ENCODE data around the gene APEH.

The APEH gene

DNA sequence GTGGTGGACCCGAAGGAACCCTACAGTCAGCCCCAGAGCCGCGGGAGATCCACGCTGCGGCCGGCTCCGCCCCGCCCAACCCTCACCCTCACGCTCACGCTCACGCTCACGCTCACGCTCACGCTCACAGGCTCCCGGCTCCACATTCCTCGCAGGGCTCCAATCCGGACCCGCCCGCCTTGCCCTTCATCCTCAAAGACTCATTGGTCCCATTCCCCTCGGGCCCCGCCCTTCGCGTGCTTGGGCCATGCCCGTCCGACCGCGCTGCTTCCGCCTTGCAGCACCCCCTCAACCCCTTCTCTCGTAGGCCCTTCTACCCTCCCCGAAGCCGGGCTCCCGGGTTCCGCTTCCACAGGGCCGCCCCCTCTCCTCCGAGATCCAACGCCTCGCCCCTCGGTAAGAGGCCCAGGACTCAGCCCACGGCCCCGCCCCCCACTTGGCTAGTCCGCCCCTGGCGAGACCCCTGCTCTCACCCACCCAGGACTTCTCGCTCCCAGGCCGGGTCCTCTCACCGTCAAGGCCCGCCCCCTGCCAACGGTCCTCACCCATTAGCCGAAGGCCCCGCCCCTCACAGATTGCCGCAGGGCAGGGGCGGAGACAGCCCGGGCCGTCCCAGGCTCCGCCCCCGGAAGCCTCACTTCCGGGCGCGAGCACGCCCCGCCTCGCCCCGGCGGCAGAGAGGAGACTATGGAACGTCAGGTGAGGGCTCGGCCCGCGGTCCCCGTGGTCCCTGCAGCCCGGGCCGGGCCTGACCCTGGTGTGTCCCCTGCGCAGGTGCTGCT, at the start of gene APEH:
TSS of gene APEH (plus strand) at position 637 of the 782 bp plus-strand sequence. CDS start at position 688, 51 bp downstream.
- no peak for DNase-seq

DNA sequence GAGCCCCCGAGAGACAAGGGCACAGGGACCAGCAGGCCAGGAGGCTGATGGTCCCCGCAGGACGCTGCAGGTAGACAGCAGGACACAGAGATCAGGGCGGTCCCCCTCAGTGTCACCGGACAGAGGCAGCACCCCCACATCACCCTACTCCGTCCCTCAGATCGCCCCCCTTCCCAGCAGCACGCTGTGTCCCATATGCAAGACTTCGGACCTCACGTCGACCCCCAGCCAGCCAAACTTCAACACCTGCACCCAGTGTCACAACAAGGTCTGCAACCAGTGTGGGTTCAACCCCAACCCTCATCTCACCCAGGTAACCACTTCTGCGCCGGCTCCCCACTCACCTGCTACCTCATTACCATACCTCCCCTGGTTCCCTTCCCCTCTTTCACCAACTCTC, 49.1 kb upstream of the APEH start:
- no peak for DNase-seq

DNA sequence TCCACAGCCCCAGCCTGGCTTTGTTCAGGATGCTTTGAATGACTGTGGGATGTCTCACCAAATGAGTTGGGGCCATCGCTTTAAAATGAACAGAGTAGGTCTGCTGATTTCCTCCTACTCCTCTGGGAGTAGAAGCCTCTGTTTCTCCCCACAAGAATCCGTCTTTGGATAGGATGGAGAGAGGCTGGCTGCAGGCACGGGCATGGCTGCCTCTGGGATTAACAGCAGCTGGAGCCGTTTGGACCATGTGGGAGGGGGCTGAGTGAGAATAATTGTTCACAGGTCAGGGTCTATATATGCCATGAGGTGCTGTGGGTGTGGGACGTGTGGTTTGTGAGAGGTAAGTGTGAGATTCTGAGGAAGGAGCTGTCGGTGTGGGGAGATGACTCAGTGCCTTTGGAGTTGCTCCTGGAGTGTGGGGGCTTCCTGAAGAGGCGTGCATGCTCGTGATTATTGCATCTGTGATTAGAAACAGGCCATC, 48.0 kb upstream of the APEH start:
- no peak for DNase-seq

DNA sequence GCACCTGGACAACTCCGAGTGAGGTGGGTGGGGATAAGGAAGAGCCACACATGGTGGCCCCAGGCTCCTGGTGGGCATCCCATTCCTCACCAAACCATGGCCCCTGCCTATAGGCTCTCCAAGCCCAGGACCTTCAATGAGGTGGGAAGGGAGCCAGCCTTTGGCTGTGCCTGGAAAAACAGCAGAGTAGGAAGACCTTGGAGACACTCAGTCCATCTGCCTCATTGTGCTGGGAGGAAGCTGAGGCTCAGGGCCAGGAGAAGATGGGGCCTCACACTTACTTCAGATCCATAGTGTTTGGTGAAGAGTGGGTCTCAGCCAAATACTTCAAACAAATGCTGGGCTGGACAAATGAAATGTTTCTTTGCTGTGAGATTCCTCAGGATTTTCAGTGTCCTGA, 47.4 kb upstream of the APEH start:
- no peak for DNase-seq

DNA sequence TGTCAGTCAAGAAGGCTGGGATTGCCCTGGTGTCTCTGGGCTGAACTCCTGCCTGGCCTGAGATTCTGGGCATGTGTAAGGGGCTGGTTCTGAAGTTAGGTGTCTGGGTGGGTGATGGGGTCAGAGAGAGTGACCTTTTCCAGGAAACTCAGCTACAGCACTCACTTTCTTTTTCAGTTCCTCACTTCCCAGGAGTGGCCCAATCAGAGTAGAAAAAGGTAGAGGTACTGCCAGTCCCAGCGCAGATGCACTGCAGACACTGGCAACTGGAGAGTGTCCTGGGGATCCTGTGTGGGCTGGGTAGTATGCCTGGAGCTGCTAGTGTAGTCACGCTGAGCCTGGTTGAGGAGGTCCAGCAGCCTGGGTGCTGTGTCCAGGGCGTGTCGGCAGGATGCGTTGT, 46.5 kb upstream of the APEH start:
- no peak for DNase-seq

DNA sequence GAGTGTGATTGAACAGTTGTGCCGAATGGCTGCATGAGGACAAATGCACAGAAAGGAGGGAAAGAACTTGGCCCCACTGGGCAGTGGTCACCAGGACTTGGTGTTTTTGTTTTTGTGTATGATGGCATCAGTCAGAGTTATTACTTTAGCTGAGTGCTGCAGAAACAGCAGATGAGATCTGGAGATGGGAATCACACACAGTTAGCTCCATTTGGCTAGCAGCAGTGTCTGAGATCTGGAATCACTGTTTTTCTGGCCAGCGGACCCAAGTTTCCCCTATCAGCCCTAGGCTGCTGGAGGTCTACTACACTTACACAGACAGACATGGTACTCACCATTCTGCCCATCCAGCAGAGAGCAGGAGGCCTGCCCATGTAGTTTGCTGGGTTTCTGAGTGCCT, 45.9 kb upstream of the APEH start:
- no peak for DNase-seq

DNA sequence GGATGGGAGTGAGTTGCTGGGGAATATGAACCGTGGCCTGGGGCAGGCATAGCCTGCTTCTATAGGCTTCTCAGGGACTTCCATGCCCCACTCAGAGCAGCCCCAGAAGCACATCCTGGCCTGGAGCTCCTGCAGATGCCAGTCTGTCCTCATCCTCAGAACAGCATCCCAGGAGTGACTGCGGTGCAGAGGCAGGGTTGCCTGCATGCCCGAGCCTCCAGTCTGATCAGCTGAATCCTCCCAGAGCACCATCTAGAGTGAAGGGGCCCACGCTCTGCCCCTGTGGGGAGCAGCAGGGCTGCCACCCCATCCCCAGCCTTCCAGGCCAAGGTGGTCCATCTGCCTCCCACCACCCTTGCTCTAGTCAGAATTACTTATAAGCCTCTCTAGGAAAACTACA, 44.7 kb upstream of the APEH start:
- no peak for DNase-seq

DNA sequence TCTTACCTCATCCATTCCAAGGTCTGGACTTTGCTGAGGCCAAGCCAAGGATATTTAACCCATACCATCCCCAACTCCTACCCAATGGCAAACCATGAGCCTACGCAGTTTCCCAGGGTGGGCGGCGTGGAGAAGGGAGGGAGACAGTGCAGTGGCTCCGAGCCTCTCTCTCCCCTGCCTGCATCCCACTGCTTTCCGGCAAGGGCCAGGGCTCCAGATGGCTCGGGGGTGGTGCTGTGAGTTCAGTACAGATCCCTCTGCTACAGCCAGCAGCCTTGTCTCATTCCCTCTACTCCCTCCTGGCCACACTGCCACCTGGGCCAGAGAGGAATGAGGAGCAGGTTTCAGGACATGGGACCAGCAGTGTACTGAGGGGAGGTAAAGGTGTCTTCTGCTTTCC, 44.3 kb upstream of the APEH start:
- DNase-seq = no peak

DNA sequence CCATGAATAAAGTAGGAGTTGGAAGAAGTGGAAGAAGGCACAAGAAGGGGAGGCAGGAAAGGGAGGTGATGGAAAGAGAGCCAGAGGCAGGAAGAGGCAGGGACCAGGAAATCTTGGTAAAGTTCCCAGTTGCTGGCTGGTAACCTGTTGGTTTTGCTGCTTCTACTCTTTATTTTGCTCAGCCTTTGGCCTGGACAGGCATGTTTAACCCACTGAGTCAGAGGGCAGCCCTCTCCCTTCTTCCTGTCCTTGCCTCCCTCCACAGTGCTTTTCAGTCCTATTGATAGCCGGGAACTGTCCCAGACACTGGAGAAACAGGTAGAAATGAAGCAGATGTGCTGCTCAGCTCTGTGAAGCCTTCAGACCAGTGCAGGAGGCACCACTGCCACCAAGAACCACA, 43.4 kb upstream of the APEH start:
- DNase-seq = no peak

DNA sequence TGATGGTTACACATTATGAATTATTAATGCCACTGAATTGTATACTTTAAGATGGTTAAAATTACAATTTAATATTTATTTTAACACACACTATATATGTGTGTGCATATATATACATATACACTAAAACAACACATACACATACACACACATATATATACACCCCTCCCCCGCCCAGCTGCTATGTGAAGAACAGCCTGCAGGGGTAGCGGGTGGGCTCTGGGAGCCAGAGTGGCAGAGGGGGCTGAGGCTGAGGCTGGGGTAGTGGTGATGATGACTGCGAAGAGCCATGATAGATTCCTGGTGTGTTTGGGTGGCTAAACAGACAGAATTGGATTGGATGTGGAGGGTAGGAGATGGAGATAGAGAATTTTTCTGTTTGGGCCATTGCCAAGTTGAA, 39.4 kb upstream of the APEH start:
- DNase-seq = no peak

DNA sequence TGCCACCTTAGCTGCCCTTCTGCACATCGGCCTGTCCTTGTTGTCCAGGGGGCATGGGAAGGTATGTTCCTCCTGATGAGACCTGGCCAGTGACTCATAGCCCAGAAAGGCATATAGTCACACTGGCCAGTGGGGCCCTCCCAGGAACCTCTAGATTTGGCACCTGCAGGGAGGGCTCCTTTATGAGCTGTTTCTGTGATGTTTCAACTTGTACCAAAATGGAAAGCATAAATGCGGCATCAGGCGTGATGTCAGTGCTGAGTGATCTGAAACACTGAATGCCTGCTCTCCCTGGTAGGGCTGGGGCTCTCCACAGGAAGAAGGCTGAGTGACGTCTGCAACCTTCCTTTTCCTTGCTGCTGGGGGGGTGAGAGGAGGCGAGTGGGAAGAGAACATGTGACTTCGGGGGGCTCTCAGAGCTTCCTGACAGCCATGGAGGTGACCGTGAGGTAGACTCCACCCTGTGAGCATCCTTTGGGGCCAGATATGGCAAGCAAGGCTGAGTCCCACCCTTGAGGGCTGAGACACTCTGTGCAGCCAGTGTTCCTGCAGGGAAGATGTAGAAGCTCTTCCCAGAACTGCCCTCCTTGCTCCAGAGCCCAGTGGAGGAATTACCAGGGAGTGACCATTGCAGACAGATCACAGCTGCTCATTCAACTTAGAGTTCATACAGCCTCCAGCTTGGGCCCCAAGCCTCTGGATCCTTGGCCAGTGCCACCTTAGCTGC, 37.1 kb upstream of the APEH start:
- DNase-seq = no peak

DNA sequence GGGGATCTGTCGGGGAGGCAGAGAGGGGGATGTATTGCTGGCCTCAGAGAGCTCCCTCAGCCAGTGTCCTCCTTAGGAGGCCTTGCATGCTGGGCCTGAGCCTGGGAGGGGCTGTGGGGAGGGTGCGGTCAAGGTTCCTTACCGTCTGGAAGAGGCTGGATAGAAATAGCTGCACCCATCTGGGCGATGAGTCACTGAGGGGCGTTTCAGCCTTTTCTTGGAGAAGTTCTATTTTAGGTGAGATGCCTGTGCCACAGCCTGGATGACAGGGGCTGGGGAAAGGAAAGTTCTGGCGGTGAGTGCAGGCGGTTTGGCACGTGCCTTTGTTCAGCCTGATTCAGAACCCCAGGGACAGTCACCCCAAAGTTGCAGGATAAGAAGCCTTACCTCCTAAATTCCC, 35.7 kb upstream of the APEH start:
- DNase-seq = no peak

DNA sequence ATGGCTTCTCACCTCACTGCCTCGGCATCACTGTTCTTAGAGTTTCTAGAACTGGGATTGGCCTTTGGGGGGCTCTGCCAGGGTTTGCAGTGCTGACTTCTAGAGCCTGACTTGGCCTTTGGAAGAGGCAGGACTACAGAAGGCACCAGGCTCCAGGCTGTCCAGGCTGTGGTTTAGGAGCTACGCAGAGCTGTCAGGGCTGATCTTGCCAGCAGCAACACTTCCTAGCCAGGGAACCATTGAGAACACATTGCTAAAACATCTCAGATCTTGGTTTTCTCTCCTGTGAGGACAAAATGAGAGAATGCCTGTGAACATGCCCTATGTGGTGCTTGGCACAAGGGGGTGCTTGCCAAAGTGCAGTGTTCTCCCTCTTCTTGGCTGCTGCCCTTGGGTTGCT, 34.6 kb upstream of the APEH start:
- no peak for DNase-seq

DNA sequence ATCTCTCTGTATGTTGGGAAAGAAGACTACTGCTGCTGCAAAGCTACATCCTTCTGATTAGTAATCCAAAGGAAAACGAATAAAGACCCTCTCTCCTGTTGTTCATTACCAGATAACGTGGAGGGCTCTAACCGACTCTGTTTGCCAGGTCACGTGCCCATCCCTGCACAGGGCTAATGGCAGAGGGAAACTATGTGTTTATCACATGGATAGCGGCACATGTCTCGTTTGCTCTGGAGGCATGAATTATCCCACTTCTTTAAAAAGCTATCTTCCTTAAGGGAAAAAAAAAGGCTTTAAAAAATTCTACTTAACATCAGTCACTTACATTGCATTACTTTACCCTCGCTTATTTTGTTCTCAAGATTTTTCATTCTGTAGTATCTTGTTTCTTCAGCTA, 32.9 kb upstream of the APEH start:
- DNase-seq = no peak

DNA sequence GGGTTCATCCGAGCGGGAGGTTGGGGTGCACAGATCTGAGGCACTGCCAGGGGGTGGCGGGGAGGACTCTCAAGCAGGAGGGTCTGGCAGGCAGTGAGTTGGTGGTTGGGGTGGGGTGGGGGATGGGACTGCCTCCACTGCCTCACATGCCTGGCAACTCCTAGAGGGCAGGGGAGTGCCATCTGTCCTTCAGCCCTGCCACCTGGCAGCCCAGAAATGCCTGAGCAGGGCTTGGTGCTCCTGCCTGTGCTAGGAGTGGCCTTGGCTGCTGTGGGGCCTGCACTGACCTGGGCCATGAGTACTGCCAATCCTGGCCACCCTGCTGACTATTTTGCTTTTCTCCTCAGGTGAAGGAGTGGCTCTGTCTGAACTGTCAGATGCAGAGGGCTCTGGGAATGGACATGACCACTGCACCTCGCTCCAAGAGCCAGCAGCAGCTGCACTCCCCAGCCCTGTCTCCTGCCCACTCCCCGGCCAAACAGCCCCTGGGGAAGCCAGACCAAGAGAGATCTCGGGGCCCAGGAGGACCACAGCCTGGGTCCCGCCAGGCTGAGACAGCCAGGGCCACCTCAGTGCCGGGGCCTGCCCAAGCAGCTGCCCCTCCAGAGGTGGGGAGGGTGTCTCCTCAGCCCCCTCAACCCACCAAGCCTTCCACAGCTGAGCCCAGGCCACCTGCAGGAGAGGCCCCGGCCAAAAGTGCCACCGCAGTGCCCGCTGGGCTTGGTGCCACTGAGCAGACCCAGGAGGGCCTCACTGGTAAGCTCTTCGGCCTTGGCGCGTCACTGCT, 32.0 kb upstream of the APEH start:
- DNase-seq = no peak

DNA sequence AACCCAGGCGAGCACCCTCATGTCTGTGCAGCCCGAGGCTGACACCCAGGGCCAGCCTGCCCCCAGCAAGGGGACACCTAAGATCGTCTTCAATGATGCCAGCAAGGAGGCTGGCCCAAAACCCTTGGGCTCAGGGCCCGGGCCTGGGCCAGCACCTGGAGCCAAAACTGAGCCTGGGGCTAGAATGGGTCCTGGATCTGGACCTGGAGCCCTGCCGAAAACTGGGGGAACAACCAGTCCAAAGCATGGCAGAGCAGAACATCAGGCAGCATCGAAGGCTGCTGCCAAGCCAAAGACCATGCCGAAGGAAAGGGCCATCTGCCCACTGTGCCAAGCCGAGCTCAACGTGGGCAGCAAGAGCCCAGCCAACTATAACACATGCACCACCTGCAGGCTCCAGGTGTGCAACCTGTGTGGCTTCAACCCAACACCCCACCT, 31.4 kb upstream of the APEH start:
- DNase-seq = no peak

DNA sequence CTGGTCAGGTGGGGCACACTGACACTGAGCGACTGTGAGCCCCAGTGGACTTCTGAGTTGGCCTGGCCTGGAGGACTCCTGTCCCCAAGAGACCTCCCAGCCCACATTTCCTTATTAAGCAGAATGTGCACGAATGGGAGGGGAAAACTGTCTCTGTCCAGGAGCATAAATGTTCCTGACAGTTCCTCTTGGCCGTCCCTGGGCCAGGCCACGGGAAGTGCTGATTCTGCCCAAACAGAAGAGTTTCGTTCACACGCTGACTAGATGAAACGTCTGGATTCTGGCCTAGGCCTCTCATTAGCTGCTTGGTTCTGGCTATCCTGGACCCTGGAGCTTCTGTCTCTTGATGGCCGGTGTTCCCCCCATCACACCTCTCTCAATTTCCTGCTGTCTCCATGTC, 29.5 kb upstream of the APEH start:
- no peak for DNase-seq

DNA sequence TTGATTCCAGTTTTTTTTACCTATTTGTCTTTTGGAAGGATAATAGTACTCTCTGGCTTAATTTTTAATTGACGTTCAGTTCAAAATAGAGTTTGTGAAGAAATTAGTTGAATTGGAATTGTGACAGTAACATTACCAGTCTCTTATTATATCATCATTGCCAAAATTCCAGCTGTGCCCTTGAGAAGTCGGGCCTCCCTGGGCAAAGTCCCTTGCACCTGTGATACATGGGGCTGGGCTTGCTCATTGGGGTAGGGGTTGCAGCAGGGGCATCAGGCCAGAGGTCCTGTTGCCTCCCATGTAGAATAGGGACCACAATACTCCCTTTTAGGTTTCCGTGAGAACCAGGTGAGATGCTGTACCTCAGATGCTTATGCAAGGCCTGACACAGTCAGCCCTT, 27.9 kb upstream of the APEH start:
- no peak for DNase-seq

DNA sequence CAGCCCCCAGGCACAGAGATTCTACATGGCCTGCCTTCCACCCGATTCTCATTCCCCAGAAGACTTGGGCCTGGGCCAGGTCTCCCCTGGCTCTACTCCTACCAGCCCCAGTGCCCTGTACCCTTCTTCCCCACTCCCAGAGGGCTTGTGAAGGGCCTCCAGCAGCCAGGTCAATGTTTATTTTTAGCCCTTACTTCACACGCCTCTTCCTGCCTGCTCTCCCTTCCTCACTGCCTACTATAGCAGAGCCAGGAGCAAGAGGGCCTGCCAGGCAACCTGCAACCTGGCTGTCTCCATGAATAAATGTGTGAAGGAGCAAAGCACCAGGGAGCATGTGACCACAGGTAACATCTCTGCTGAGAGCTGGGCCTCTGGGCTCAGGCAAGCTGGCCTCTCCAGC, 26.4 kb upstream of the APEH start:
- no peak for DNase-seq

DNA sequence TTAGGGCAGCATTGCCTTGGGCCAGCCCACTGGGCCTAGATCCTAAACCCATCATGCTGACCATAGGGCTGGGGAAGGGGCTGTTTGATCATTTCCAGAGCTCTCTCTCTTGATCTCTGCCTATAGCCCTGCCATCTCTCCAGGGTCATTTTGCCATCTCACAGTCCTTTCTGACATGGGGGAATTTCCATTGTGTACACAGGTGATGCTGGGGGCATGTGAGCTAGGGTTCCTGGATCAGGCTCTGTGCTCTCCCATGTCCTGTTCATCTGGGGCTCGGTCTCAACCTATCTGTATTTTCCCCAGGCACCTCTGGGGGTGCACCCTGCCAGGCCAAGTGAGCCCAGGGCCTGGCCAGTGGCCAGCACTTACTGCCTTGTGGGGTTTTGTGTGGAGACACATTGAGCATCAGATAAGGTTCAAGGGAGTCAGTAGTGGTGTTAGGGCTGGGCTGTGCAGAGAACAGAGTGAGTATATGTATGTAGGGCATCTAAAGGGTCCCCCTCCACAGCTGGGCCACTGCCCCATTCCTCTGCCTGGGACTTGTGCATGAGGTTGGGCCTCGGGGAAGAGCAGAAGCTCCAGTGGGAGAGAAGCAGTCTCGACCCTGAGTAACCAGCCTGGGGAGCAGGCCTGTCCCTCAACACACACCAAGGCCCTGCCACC, 25.7 kb upstream of the APEH start:
- no peak for DNase-seq

DNA sequence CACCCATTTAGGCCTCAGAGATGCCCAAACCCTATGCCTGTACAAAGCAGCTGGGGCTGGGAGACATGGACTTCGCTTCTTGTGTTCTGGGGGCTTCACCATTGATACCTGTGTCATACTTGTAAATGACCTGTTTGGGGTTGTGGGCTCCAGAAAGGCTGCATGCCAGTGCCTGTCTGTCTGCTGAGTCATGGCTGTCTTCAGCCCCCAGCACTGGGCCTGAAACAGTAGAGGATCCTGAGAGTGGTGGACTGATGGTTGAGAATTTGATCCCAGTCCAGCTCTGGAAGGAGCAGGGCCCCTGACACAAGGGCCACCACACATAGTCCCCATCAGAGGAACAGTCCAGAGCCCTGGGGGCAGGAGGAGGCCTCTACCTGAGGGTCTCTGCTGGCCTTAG, 24.6 kb upstream of the APEH start:
- no peak for DNase-seq

DNA sequence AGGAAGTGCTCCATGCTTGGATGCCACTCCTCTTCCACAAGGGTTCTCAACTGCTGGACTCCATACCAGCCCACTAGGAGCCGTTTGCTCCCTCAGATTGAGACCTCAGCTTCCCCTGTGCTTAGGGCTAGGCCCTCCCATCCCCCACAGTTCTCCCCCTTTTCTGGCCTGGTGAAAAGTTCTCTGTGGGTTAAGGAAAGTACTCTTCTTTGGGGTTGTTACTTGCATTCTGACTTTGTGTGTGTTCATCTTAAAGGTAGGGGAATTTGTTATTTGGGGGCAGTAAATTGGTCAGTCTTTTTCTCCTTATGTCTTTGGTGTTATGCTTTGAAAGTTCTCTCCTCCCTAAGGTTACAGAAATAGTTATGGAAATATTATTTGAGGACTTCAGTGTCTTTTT, 24.0 kb upstream of the APEH start:
- no peak for DNase-seq

DNA sequence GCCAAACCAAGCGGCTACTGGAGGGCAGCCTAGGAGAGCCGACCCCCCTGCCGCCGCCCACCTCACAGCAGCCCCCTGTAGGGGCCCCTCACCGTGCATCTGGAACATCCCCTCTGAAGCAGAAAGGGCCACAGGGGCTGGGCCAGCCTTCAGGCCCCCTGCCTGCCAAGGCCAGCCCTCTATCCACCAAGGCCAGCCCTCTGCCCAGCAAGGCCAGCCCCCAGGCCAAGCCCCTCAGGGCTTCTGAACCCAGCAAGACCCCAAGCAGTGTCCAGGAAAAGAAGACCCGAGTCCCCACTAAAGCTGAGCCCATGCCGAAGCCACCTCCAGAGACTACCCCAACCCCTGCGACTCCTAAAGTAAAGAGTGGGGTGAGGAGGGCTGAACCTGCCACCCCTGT, 23.5 kb upstream of the APEH start:
- no peak for DNase-seq

All from stimulated activated naive CD4-positive, alpha-beta T cell treated with Interleukin-2 at 50 U/mL for 16 hours (primary cell).